ENCODE data around the gene CERS4.
A peak's percentile ranks its signal among the peaks of the same experiment; 100 is the strongest.

Gene CERS4

GRCh38 chr19:8208922-8209461 is at the start of gene CERS4:
CERS4 (plus strand) TSS chr19:8209370; CDS start chr19:8251077, 41,707 bp downstream.
- Histone ChIP-seq H3K27ac (ENCODE audit: low read depth, low read length) (peak within 1 kb of the TSS; percentile 50), H3K4me1 (ENCODE audit: control insufficient read depth in 1 of 2, insufficient read depth in 2 of 2, low read length in 2 of 2) (peaks cover 13 to 25% of the 10 kb centered on the region in 2 donors), H3K9me3 (ENCODE audit: control insufficient read depth in 1 of 2, low read length in 2 of 2) (no peaks in the 10 kb centered on the region), H3K27me3 (ENCODE audit: control insufficient read depth in 1 of 2, insufficient read depth in 2 of 2, low read length in 2 of 2) (peaks cover 0 to 8% of the 10 kb centered on the region in 2 donors), H3K36me3 (ENCODE audit: control insufficient read depth in 1 of 2, insufficient read depth in 2 of 2, low read length in 2 of 2) (no peaks in the 10 kb centered on the region), H3K9ac (ENCODE audit: low read depth in 1 of 2, low read length in 2 of 2) (peak within 1 kb of the TSS; percentile 30 to 60), H3K4me3 (ENCODE audit: low read depth in 1 of 2, low read length in 2 of 2) (peak within 1 kb of the TSS; percentile 68 to 77)

DNA sequence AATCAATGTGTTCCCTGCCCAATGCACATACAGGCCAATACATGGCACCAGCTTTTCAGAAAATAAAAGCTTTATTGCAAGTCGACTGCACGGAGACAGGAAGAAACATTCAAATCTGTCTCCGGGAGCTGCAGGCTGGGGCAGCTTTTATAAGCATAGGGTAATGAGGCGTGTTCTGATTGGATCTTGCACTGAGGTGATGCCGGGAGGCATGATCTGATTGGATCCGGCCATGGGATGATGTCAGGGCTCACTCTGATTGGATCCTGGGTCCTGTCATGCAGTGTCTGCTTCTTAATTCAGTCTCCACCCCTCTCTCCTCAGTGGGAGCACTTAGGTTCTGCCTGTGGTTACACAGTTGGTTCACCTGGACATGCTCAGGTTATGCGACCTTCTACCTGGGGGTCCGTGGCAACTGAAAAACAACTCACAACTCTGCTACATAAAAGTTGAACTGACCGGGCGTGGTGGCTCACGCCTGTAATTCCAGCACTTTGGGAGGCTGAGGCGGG is 48.0 kb upstream of the CERS4 start:
- no peak overlapping the region for H3K4me3 ChIP-seq (ENCODE audit: low read depth in 1 of 2, low read length in 2 of 2)
- H3K36me3 ChIP-seq (ENCODE audit: control insufficient read depth in 1 of 2, insufficient read depth in 2 of 2, low read length in 2 of 2): no peaks in the 10 kb centered on the region
- no peaks in the 10 kb centered on the region for H3K27me3 ChIP-seq (ENCODE audit: control insufficient read depth in 1 of 2, insufficient read depth in 2 of 2, low read length in 2 of 2)
- H3K9ac ChIP-seq (ENCODE audit: low read depth in 1 of 2, low read length in 2 of 2): no peak overlapping the region
- no peaks in the 10 kb centered on the region for H3K9me3 ChIP-seq (ENCODE audit: control insufficient read depth in 1 of 2, low read length in 2 of 2)
- H3K27ac ChIP-seq (ENCODE audit: low read depth, low read length): no peak overlapping the region
- no peaks in the 10 kb centered on the region for H3K4me1 ChIP-seq (ENCODE audit: control insufficient read depth in 1 of 2, insufficient read depth in 2 of 2, low read length in 2 of 2)

GRCh38 chr19:8163759-8164158 is 45.4 kb upstream of the CERS4 start:
- Histone ChIP-seq H3K4me3 (ENCODE audit: low read depth in 1 of 2, low read length in 2 of 2) (no peak overlapping the region), H3K9me3 (ENCODE audit: control insufficient read depth in 1 of 2, low read length in 2 of 2) (no peaks in the 10 kb centered on the region), H3K9ac (ENCODE audit: low read depth in 1 of 2, low read length in 2 of 2) (no peak overlapping the region), H3K27me3 (ENCODE audit: control insufficient read depth in 1 of 2, insufficient read depth in 2 of 2, low read length in 2 of 2) (no peaks in the 10 kb centered on the region), H3K4me1 (ENCODE audit: control insufficient read depth in 1 of 2, insufficient read depth in 2 of 2, low read length in 2 of 2) (no peaks in the 10 kb centered on the region), H3K36me3 (ENCODE audit: control insufficient read depth in 1 of 2, insufficient read depth in 2 of 2, low read length in 2 of 2) (no peaks in the 10 kb centered on the region), H3K27ac (ENCODE audit: low read depth, low read length) (no peak overlapping the region)

DNA sequence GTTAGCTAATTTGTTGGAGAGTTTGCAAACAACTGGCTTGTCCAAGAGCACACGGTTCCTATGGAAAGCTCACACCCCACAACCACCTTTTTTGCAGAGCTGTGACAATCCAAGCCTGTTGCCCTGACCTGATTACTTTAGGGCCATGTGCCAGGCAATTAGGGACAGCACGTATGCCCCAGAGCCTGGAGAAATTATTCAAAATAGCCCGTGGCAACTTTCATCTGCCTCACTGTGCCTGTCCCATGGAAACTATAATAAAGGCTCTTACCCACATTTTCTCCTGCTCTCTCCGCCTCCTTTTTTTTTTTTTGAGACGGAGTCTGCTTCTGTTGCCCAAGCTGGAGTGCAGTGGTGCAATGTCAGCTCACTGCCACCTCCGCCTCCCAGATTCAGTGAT is 41.2 kb upstream of the CERS4 start:
- no peaks in the 10 kb centered on the region for H3K27me3 ChIP-seq (ENCODE audit: control insufficient read depth in 1 of 2, insufficient read depth in 2 of 2, low read length in 2 of 2)
- no peaks in the 10 kb centered on the region for H3K36me3 ChIP-seq (ENCODE audit: control insufficient read depth in 1 of 2, insufficient read depth in 2 of 2, low read length in 2 of 2)
- H3K9me3 ChIP-seq (ENCODE audit: control insufficient read depth in 1 of 2, low read length in 2 of 2): no peaks in the 10 kb centered on the region
- no peak overlapping the region for H3K27ac ChIP-seq (ENCODE audit: low read depth, low read length)
- no peak overlapping the region for H3K4me3 ChIP-seq (ENCODE audit: low read depth in 1 of 2, low read length in 2 of 2)
- H3K9ac ChIP-seq (ENCODE audit: low read depth in 1 of 2, low read length in 2 of 2): no peak overlapping the region
- no peaks in the 10 kb centered on the region for H3K4me1 ChIP-seq (ENCODE audit: control insufficient read depth in 1 of 2, insufficient read depth in 2 of 2, low read length in 2 of 2)

DNA sequence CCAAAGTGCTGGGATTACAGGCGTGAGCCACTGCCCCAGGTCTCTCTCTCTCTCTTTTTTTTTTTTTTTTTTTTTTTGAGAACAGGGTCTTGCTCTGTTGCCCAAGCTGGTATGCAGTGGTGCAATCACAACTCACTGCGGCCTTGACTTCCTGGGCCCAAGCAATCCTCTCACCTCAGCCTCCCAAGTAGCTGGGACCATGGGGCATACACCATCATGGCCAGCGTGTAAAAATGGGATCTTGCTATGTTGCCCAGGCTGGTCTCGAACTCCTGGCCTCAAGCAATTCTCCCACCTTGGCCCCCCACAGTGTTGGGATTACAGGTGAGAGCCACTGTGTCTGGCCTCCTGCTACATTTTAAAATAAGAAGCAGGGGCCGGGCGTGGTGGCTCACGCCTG is 40.6 kb upstream of the CERS4 start:
- no peaks in the 10 kb centered on the region for H3K27me3 ChIP-seq (ENCODE audit: control insufficient read depth in 1 of 2, insufficient read depth in 2 of 2, low read length in 2 of 2)
- no peaks in the 10 kb centered on the region for H3K4me1 ChIP-seq (ENCODE audit: control insufficient read depth in 1 of 2, insufficient read depth in 2 of 2, low read length in 2 of 2)
- no peaks in the 10 kb centered on the region for H3K9me3 ChIP-seq (ENCODE audit: control insufficient read depth in 1 of 2, low read length in 2 of 2)
- no peak overlapping the region for H3K4me3 ChIP-seq (ENCODE audit: low read depth in 1 of 2, low read length in 2 of 2)
- no peaks in the 10 kb centered on the region for H3K36me3 ChIP-seq (ENCODE audit: control insufficient read depth in 1 of 2, insufficient read depth in 2 of 2, low read length in 2 of 2)
- no peak overlapping the region for H3K9ac ChIP-seq (ENCODE audit: low read depth in 1 of 2, low read length in 2 of 2)
- no peak overlapping the region for H3K27ac ChIP-seq (ENCODE audit: low read depth, low read length)

DNA sequence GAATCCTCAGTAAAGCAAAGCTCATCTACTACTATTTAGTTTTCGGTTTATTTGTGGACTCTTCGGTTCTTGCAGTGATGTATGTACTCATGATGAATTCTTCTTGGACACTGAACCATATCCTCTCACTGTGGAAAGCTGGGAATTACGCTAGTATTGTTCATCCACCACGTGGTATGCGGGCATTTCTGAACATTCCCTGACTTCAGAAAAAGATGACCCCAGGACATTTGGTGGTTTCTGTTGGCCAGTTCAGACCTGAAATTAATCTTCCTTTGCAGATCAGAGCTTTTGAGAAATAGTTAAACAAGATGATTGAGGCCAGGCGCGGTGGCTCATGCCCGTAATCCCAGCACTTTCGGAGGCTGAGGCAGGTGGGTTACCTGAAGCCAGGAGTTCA is 34.5 kb upstream of the CERS4 start:
- Histone ChIP-seq H3K27ac (ENCODE audit: low read depth, low read length) (no peak overlapping the region), H3K4me3 (ENCODE audit: low read depth in 1 of 2, low read length in 2 of 2) (no peak overlapping the region), H3K36me3 (ENCODE audit: control insufficient read depth in 1 of 2, insufficient read depth in 2 of 2, low read length in 2 of 2) (no peaks in the 10 kb centered on the region), H3K9me3 (ENCODE audit: control insufficient read depth in 1 of 2, low read length in 2 of 2) (no peaks in the 10 kb centered on the region), H3K9ac (ENCODE audit: low read depth in 1 of 2, low read length in 2 of 2) (no peak overlapping the region), H3K4me1 (ENCODE audit: control insufficient read depth in 1 of 2, insufficient read depth in 2 of 2, low read length in 2 of 2) (no peaks in the 10 kb centered on the region), H3K27me3 (ENCODE audit: control insufficient read depth in 1 of 2, insufficient read depth in 2 of 2, low read length in 2 of 2) (no peaks in the 10 kb centered on the region)

DNA sequence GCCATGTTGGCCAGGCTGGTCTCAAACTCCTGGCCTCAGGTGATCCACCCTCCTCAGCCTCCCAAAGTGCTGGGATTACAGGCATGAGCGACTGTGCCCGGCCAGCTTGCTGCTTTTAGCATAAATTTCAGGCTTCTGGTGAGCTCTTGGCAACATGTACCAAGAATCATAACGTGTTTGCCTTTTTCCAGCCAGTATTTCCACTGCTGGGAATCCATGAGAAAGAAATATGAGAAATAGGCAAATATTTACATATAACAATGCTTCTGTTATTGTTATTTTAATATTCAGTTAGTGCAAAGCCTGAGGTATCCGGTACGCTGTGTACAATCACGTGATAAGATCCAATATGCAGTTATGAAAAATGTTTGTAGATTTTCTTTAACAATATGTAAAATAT is 29.2 kb upstream of the CERS4 start:
- Histone ChIP-seq H3K9me3 (ENCODE audit: control insufficient read depth in 1 of 2, low read length in 2 of 2) (no peaks in the 10 kb centered on the region), H3K4me1 (ENCODE audit: control insufficient read depth in 1 of 2, insufficient read depth in 2 of 2, low read length in 2 of 2) (no peaks in the 10 kb centered on the region), H3K9ac (ENCODE audit: low read depth in 1 of 2, low read length in 2 of 2) (no peak overlapping the region), H3K4me3 (ENCODE audit: low read depth in 1 of 2, low read length in 2 of 2) (no peak overlapping the region), H3K36me3 (ENCODE audit: control insufficient read depth in 1 of 2, insufficient read depth in 2 of 2, low read length in 2 of 2) (no peaks in the 10 kb centered on the region), H3K27ac (ENCODE audit: low read depth, low read length) (no peak overlapping the region), H3K27me3 (ENCODE audit: control insufficient read depth in 1 of 2, insufficient read depth in 2 of 2, low read length in 2 of 2) (no peaks in the 10 kb centered on the region)

- Histone ChIP-seq H3K9me3 (ENCODE audit: control insufficient read depth in 1 of 2, low read length in 2 of 2) (no peaks in the 10 kb centered on the region), H3K36me3 (ENCODE audit: control insufficient read depth in 1 of 2, insufficient read depth in 2 of 2, low read length in 2 of 2) (no peaks in the 10 kb centered on the region), H3K27ac (ENCODE audit: low read depth, low read length) (no peak overlapping the region), H3K27me3 (ENCODE audit: control insufficient read depth in 1 of 2, insufficient read depth in 2 of 2, low read length in 2 of 2) (no peaks in the 10 kb centered on the region), H3K9ac (ENCODE audit: low read depth in 1 of 2, low read length in 2 of 2) (no peak overlapping the region), H3K4me3 (ENCODE audit: low read depth in 1 of 2, low read length in 2 of 2) (no peak overlapping the region), H3K4me1 (ENCODE audit: control insufficient read depth in 1 of 2, insufficient read depth in 2 of 2, low read length in 2 of 2) (no peaks in the 10 kb centered on the region)
These were observed 24.9 kb upstream of the CERS4 start for GRCh38 chr19:8184274-8184673.

DNA sequence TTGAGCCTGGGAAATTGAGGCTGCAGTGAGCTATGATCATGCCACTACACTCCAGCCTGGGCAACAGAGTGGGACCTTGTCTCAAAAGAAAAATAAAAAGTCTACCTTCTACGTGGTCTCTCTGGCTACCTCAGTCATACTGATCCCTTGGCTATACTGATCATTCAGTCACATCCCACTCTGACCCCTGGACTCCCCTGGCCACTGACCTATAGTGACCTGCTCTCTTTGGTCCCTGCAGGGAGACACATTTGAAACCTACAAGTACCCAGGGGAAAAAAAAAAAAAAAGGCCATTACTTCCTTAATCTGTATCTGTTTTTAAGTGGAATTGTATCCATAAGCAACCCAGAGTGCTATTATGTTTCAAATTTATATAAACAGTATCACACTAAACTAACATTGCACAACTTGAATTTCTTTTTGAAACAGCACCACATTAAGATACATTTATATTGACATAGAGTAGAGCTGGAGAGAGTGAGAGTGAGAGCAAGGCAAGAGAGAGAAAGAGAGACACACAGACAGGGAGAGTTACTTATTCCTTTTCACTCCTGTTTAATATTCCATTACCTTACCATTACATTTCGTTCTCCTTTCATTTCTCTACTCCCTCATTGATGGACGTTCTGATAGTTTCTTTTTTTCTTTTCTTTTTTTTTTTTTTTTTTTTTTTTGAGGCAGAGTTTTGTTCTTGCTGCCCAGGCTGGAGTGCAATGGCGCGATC is 23.7 kb upstream of the CERS4 start:
- Histone ChIP-seq H3K27me3 (ENCODE audit: control insufficient read depth in 1 of 2, insufficient read depth in 2 of 2, low read length in 2 of 2) (no peaks in the 10 kb centered on the region), H3K9me3 (ENCODE audit: control insufficient read depth in 1 of 2, low read length in 2 of 2) (no peaks in the 10 kb centered on the region), H3K4me3 (ENCODE audit: low read depth in 1 of 2, low read length in 2 of 2) (no peak overlapping the region), H3K9ac (ENCODE audit: low read depth in 1 of 2, low read length in 2 of 2) (no peak overlapping the region), H3K36me3 (ENCODE audit: control insufficient read depth in 1 of 2, insufficient read depth in 2 of 2, low read length in 2 of 2) (no peaks in the 10 kb centered on the region), H3K27ac (ENCODE audit: low read depth, low read length) (no peak overlapping the region), H3K4me1 (ENCODE audit: control insufficient read depth in 1 of 2, insufficient read depth in 2 of 2, low read length in 2 of 2) (no peaks in the 10 kb centered on the region)

GRCh38 chr19:8192221-8192820 is 16.8 kb upstream of the CERS4 start:
- no peak overlapping the region for H3K27ac ChIP-seq (ENCODE audit: low read depth, low read length)

More at GRCh38 chr19:8192221-8192820, 16.8 kb upstream of the CERS4 start:
- no peak overlapping the region for H3K4me3 ChIP-seq (ENCODE audit: low read depth in 1 of 2, low read length in 2 of 2)
- H3K4me1 ChIP-seq (ENCODE audit: control insufficient read depth in 1 of 2, insufficient read depth in 2 of 2, low read length in 2 of 2): peaks cover 0 to 11% of the 10 kb centered on the region in 2 donors
- H3K36me3 ChIP-seq (ENCODE audit: control insufficient read depth in 1 of 2, insufficient read depth in 2 of 2, low read length in 2 of 2): no peaks in the 10 kb centered on the region
- no peaks in the 10 kb centered on the region for H3K9me3 ChIP-seq (ENCODE audit: control insufficient read depth in 1 of 2, low read length in 2 of 2)
- no peak overlapping the region for H3K9ac ChIP-seq (ENCODE audit: low read depth in 1 of 2, low read length in 2 of 2)
- H3K27me3 ChIP-seq (ENCODE audit: control insufficient read depth in 1 of 2, insufficient read depth in 2 of 2, low read length in 2 of 2): no peaks in the 10 kb centered on the region

Measured in duodenal mucosa (tissue), 2 donors.